Stimulated activated CD4-positive, alpha-beta T cell treated with anti-CD3 and anti-CD28 coated beads, Interleukin-12 subunit alpha, Interleukin-12 subunit beta, amount 100 ng/mL, for 48 hours (primary cell): ENCODE results near the gene HNRNPC.
"Not testable (repeated sequence)": the region's sequence is repeated elsewhere in the genome, so short reads cannot be mapped to it uniquely, and the experiment has no call there.

Experiments used
- DNase-seq, 3 donors: peaks; one replicate each; pipeline ENCODE4 v3.0.0-alpha.2; 2020; ENCODE audit warnings: low read depth in 2 of 3, low spot score in 1 of 3

HNRNPC gene

GRCh38 chr14:21272661-21273060 lies 3.4 kb upstream of the HNRNPC start:
- not testable (repeated sequence) for DNase-seq

GRCh38 chr14:21268617-21269251 lies 508 bp downstream of the HNRNPC start:
- DNase-seq, result peak in 1 of 3 donors; percentile 36

- no peak for DNase-seq
Measured at GRCh38 chr14:21267886-21268616, 1.2 kb downstream of the HNRNPC start.

DNA sequence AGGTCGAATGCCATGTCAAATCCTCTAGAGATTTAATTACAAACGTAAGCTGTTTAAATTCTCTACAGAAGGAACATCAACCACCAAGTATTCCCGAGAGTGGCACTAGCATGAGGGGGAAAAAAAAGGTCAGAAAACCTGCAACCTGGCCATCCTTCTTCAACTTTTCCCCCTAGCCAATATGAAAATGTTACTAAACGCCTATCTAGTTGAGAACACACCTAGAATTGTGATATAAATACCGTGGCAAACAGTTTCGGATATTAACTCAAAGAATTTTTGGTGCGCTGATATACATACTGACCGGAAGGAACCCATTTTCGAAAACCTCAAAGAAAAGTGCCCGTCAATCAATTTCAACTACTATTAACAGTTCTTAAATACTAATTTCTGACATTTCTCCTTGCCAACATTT lies 1.8 kb downstream of the HNRNPC start:
- no peak for DNase-seq

DNA sequence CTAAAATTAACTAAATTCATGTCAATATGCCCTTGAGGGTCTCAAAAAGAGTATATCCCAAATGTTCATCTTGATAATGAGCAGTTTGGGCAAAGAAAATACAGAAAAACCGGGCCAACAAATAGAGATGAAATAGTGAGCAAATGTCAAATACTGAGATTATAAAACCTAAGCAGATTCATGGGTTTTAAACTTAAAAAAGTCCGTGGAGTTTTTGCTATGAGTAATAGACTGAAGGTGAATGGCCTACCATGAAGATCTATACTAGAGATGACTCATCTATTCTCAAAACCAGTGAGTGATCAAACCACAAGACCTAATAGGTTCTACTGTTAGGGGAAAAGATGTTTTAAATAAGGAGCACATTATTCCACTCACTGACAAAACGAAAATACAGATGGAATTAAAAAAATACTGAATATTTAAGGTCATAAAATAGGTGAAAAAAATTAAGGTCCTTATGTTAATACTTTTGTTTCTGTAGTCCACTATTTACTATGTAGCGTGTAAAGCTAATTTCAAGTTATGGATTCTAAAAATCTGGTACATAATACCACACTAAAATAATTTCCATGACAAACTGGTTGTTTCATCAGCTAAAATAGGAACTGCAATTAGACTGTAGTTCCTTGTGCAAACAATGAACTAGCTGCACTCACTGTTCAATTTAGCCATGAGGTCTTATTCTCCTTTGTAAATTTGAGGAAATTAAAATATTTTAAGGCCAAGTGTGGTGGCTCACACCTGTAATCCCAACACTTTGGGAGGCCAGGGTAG lies 5.0 kb downstream of the HNRNPC start:
- DNase-seq, result no peak

- DNase-seq, result no peak
Measured at GRCh38 chr14:21263284-21264024, 5.8 kb downstream of the HNRNPC start.

DNA sequence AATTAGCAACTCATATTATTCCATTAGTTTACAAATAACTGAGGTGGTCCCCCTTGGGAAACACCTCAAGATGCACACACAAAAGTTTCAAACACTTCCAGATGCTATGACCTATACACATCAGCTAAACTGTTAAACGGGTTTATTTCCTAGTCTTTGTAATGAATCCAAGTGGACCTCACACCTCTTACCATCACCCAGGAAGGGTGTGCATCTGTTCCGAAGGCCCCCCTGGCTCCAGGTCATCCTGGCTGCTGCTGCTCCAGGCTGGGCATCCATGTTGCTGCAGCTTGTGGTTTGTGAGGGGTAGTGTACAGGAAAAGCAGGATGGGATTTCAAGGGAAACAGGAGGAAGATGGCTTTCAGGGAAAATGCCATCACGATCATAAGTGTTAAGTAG lies 6.8 kb downstream of the HNRNPC start:
- no peak for DNase-seq

DNA sequence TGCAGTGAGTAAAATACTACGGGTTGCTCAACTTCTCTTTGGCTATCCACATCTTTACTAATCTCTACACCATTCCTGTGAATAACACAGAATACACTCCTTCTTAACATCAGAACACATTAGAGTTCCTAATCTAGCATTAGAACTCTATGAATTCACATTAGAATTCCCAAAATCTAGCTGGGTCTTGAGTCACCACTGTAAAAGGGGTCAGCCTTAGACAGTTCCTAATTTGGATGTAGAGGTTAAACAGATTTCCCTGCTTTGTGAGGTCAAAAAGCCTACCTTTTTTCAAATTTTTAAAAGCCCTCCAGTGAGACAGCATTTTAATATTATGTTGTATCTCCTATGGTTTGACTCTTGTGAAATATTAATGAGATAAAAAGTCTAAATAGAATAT lies 7.4 kb downstream of the HNRNPC start:
- DNase-seq, result no peak

- no peak for DNase-seq
Measured at GRCh38 chr14:21258889-21259787, 10.1 kb downstream of the HNRNPC start.

GRCh38 chr14:21258005-21258888 lies 11.0 kb downstream of the HNRNPC start:
- no peak for DNase-seq

GRCh38 chr14:21257394-21257909 lies 11.8 kb downstream of the HNRNPC start:
- no peak for DNase-seq

DNA sequence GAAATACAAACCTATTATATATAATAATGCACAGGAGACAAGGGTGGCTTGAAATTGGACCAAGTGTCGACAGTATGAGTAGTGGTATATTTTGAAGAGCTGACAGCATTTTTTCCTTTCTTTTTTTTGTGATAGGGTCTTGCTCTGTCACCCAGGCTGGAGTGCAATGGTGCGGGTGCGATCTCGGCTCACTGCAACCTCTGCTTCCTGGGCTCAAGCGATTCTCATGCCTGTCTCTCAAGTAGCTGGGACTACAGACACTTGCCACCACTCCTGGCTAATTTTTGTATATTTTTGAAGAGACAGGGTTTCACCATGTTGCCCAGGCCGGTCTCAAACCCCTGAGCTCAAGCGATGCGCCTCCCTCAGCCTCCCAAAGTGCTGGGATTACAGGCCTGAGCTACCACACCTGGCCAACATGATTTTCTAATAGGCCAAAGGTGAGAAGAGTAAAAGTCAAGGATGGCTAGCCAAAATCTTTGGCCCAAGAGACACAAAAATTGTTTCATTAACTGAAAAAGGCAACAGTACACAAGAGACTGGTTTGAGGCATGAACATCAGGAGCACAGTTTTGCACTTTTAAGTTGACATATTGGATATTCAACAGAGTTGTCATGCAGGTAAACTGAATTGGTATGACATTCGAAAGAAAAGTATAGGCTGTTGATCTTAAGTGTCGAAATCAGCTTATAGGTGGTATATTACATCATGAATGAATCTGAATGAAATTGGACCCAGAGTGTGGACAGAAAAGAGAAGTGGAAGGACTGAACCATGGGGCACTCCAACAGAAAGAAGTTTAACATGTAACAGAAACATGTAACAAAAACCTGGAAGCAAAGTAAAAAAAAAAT lies 12.5 kb downstream of the HNRNPC start:
- DNase-seq, result no peak

DNA sequence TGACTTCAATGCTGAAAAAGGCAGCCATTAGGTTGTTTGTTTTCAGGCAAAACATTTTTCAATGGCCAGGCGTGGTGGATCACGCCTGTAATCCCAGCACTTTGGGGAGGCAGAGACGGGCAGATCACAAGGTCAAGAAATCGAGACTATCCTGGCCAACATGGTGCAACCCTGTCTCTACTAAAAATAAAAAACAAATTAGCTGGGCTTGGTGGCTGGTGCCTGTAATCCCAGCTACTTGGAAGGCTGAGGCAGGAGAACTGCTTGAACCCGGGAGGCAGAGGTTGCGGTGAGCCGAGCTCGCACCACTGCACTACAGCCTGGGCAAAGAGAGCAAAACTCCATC lies 13.2 kb downstream of the HNRNPC start:
- DNase-seq, result not testable (repeated sequence)

- DNase-seq, result no peak
Measured at GRCh38 chr14:21255385-21256101, 13.7 kb downstream of the HNRNPC start.

GRCh38 chr14:21252149-21252548 lies 17.1 kb downstream of the HNRNPC start:
- no peak for DNase-seq

DNA sequence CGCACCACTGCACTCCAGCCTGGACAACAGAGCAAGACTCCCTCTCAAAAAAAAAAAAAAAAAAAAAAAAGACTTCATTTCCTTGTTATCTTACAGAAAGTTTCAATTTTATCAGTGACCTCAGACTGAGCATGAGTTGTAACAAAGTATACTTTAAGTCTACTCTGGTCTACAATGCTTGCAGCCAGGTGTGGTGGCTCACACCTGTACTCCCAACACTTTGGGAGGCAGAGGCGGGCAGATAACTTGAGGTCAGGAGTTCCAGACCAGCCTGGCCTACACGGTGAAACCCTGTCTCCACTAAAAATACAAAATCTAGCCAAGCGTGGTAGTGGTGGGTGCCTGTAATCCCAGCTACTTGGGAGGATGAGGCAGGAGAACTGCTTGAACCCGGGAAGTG lies 18.0 kb downstream of the HNRNPC start:
- no peak for DNase-seq

GRCh38 chr14:21248739-21249411 lies 20.4 kb downstream of the HNRNPC start:
- no peak for DNase-seq
